HFFc6 (cell line): ENCODE measurements around the gene HMGCR. TPM values are rescaled to one million over a fixed set of nuclear protein-coding genes. Genes with fewer than 3 reads are reported as not detected.
A peak's percentile ranks its signal among the peaks of the same experiment; 100 is the strongest.

Experiments used
- DNase-seq: peaks from one replicate; pipeline ENCODE4 v3.0.0-alpha.2; 2018
- H3K27ac Mint-ChIP-seq: 2 replicates; pipeline ENCODE4 v1.8.0; 2020; ENCODE audit warnings: mild to moderate bottlenecking, mixed read lengths
- H3K27me3 Mint-ChIP-seq: 2 replicates; pipeline ENCODE4 v1.8.0; 2021; ENCODE audit warnings: mild to moderate bottlenecking, moderate library complexity, mixed read lengths; ENCODE audit not compliant: insufficient read depth
- H3K36me3 Mint-ChIP-seq: 2 replicates; pipeline ENCODE4 v1.8.0; 2021; ENCODE audit warnings: low read depth, mixed read lengths
- H3K4me1 Mint-ChIP-seq: 2 replicates; pipeline ENCODE4 v1.8.0; 2020; ENCODE audit warnings: low read depth, mixed read lengths
- H3K4me3 Mint-ChIP-seq: 2 replicates; pipeline ENCODE4 v1.8.0; 2020; ENCODE audit warnings: mild to moderate bottlenecking, moderate library complexity, mixed read lengths
- H3K9me3 Mint-ChIP-seq: 2 replicates; pipeline ENCODE4 v1.8.0; 2020; ENCODE audit warnings: mild to moderate bottlenecking, mixed read lengths
- total RNA-seq, 6 experiments: library from RNA; stranded (reverse); fragmentation: NEBNext Ultra II Directional; extraction: Animal tissue kit (Norgen Biotek cat#: 25700); gene quantifications; 2 replicates in 1 of 6; 3 replicates in 5 of 6; pipeline ENCODE4 v1.2.3, GENCODE V29; 2021
- TF ChIP-seq, protein P1 (sequence below): fragments of 200-600 bp; sonication (generic); IDR thresholded peaks from 2 replicates; pipeline ENCODE4 v1.5.0; 2021; ENCODE audit warnings: antibody characterized with exemption, mild to moderate bottlenecking

The HMGCR gene
- total RNA-seq, 6 experiments from 2014 or later, result 22.6 to 26.4 (median 24.4) TPM

DNA sequence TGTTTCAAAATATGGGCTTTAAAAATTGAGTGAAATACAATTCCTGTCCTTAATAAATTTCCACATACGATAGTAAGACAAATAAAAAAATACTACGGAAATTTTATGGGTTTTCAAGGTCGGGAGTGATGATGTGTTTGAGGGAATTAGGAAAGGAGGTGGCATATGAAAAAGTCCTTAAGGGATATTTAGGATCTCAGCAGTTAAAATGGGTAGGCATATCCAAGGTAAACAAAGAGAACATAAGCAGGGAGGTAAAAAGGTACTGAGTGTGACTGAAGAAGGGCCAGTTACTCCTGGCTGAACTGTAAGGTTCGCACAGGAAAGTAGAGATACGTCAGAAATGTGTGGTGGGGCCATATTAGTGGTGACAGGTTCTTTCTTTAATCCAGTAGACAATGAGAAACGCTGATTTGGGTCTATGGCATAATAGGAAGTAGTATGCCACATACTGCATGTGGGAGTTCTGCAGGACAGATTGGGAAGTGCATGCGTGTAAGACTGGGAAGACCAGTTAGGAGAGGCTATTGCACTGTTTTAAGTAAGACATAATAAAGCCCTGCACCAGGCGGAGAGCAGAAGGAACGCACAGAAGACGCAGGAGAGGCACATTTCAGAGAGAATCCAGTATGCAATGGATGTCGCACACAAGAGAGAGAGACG lies 937 bp upstream of the HMGCR start:
- Mint-ChIP-seq H3K4me1 (peaks cover 28% of the 10 kb centered on the region), H3K27me3 (peaks cover 2% of the 10 kb centered on the region; the same call in 1 of the 2 replicates), H3K4me3 (no peak overlapping the region), H3K9me3 (no peaks in the 10 kb centered on the region), H3K36me3 (0 out of 2 replicates have a peak, but pooled peaks cover 5% of the 10 kb centered on the region), H3K27ac (no peak overlapping the region)
- DNase-seq, result peak; percentile 86
- TF ChIP-seq, protein P1, sequence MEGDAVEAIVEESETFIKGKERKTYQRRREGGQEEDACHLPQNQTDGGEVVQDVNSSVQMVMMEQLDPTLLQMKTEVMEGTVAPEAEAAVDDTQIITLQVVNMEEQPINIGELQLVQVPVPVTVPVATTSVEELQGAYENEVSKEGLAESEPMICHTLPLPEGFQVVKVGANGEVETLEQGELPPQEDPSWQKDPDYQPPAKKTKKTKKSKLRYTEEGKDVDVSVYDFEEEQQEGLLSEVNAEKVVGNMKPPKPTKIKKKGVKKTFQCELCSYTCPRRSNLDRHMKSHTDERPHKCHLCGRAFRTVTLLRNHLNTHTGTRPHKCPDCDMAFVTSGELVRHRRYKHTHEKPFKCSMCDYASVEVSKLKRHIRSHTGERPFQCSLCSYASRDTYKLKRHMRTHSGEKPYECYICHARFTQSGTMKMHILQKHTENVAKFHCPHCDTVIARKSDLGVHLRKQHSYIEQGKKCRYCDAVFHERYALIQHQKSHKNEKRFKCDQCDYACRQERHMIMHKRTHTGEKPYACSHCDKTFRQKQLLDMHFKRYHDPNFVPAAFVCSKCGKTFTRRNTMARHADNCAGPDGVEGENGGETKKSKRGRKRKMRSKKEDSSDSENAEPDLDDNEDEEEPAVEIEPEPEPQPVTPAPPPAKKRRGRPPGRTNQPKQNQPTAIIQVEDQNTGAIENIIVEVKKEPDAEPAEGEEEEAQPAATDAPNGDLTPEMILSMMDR, result peak; percentile 70

DNA sequence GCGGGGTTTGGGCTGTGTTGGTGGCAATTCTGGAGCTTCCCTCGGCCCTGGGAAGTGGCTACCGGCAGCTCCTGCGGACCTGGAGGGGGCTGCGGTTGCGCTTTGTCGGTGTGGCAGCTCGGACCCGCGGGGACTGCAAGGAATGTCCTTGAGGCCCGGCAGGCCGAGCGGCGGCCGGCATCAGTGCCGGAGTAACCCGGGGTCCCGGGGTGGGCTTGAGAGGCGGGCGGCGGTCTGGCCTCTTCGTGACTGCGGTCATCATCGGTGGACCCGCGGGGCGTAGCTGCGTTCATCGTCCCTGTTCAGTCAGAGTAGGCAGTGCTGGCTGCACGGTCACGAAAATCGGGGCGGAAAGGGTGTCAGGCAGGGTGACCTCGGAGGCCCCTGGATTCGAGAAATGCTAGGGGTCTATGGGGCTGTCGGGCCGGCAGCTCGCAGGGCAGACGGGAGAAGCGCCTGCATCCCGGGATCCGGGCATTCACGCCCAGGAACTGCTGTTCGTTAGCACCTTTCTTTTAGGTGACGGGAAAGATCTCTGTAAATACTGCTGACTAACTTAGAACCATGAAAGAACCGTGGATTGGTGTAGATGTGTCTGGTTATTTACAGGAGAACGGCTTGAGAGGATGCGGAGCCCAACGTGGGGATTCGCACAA lies 474 bp downstream of the HMGCR start:
- H3K36me3 Mint-ChIP-seq, result 0 out of 2 replicates have a peak, but pooled peaks cover 5% of the 10 kb centered on the region
- DNase-seq, result no peak
- no peaks in the 10 kb centered on the region for H3K9me3 Mint-ChIP-seq
- peaks cover 2% of the 10 kb centered on the region; the same call in 1 of the 2 replicates for H3K27me3 Mint-ChIP-seq
- H3K4me1 Mint-ChIP-seq, result peaks cover 42% of the 10 kb centered on the region
- no peak overlapping the region for H3K4me3 Mint-ChIP-seq
- TF ChIP-seq, protein P1, result no peak
- H3K27ac Mint-ChIP-seq, result no peak overlapping the region

DNA sequence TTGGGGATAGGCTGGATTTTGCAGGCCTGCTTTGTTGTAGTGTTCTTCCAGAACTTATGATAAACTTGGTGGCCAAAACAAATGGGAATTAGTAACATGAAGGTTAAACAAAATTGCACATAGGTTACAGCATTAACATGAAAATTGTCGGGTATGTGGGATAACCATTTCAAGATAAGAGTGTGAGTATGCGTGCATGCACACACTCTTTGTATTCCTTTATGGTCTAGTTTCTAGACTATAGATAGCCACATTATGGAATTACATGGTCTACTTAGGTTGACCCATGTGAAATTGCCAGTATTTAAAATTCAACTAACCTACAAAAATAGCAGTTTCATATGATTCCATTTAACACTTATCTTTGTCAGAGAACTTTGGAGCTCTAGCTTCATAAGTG lies 1.4 kb downstream of the HMGCR start:
- Mint-ChIP-seq H3K27me3 (peaks cover 2% of the 10 kb centered on the region; the same call in 1 of the 2 replicates), H3K4me3 (no peak overlapping the region), H3K27ac (no peak overlapping the region), H3K9me3 (no peaks in the 10 kb centered on the region), H3K4me1 (peaks cover 48% of the 10 kb centered on the region), H3K36me3 (0 out of 2 replicates have a peak, but pooled peaks cover 5% of the 10 kb centered on the region)
- no peak for DNase-seq
- TF ChIP-seq, protein P1, result no peak

DNA sequence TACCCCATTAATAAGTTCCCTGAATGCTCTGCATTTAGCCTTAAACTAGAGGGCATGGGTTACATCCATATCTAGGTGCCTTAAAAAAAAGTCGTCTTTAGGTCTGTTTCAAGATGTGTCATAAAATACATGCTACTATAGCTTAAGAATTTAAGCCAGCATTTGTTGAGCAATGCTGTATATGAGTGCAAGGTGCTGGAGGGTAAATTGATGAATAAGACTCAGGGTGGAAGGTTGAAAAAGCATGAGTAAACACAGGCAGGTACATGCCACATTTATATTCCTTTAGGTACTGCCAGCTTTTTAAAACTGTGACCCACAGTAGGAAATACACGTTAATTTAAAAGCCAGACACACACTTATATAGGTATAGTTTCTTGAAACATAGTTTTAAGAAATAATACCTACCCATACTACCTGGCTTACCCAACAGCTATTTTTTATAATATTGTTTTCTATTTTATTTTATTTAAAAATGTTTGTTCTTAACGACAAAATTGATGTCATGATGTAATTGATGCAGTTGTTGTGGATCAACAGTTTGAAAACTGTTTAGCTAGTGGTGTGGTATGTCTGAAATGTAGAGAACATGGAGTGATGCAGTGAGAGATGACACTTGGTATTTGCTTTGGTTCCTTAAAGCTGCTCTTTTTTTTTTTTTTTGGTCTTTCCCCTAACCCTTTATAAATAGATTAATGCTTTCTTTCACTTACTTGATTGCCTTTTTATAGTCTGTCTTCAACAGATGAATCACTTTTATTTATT lies 3.9 kb downstream of the HMGCR start:
- Mint-ChIP-seq H3K27me3 (peaks cover 2% of the 10 kb centered on the region; the same call in 1 of the 2 replicates), H3K36me3 (peaks cover 15% of the 10 kb centered on the region; the same call in 1 of the 2 replicates), H3K4me3 (no peak overlapping the region), H3K9me3 (no peaks in the 10 kb centered on the region), H3K4me1 (peaks cover 48% of the 10 kb centered on the region), H3K27ac (no peak overlapping the region)
- DNase-seq, result no peak
- TF ChIP-seq, protein P1, result no peak

DNA sequence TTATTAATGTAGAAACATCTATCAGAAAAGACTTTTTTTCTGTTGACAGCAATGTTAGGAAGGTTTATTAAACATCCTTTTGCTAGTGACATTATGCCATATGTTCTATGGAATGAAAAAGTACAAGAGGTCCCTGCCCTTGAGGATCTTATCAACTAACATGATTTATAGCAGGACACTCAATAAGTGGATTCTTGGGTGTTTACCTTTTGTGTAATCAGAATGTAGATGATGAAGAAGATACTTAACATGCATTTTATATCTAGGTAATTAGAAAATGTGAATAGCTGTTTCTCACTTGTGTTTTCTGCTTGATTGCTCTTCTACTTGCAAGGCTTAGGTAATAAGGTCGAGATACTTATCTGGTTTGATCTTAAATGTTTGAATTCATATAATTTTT lies 4.9 kb downstream of the HMGCR start:
- peaks cover 48% of the 10 kb centered on the region for H3K4me1 Mint-ChIP-seq
- H3K9me3 Mint-ChIP-seq, result no peaks in the 10 kb centered on the region
- H3K36me3 Mint-ChIP-seq, result peaks cover 16% of the 10 kb centered on the region; the same call in 1 of the 2 replicates
- DNase-seq, result no peak
- H3K4me3 Mint-ChIP-seq, result no peak overlapping the region
- H3K27me3 Mint-ChIP-seq, result peaks cover 2% of the 10 kb centered on the region; the same call in 1 of the 2 replicates
- TF ChIP-seq, protein P1, result no peak
- no peak overlapping the region for H3K27ac Mint-ChIP-seq
